Measurements from ENCODE around the gene TCHP. TPM values are rescaled to one million over a fixed set of nuclear protein-coding genes. Genes with fewer than 3 reads are reported as not detected.

The TCHP gene
- total RNA-seq, 4 donors from 2014 or later, result 17.1 to 31.6 (median 21.0) TPM

DNA sequence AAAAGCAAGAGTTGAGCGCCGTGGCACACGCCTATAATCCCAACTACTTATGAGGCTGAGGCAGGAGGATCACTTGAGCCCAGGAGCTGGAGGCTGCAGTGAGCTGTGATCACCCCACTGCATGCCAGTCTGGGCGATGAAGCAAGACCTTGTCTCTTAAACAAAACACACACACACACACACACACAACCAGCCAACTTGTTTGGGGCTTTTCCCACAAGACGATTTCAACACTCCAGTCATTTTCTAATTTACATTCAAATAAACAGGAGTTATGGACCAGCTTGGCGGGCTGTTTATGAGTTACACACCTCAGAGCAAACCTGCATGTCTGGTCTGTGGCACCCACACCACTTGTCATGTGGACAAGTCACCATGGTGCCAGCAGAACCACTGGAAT, 26.4 kb upstream of the TCHP start:
- Histone ChIP-seq H3K4me1 (peaks cover 16 to 37% (median 22%) of the 10 kb centered on the region in 4 donors), H3K27me3 (no peaks in the 10 kb centered on the region), H3K36me3 (peaks cover 4 to 13% (median 11%) of the 10 kb centered on the region in 4 donors), H3K9me3 (no peaks in the 10 kb centered on the region), H3K4me3 (no peak overlapping the region), H3K27ac (replicated peaks in 1 of 4) (no peak overlapping the region)
- DNase-seq (ENCODE audit: extremely low spot score), result no peak
- TF ChIP-seq POLR2AphosphoS5 (IDR thresholded peaks at IDR 0.05), result no peak
- WGBS, result 87% methylated on average over 6 of the region's 6 CpGs
- intact Hi-C loops (cut with DNase I), result no loop called here

DNA sequence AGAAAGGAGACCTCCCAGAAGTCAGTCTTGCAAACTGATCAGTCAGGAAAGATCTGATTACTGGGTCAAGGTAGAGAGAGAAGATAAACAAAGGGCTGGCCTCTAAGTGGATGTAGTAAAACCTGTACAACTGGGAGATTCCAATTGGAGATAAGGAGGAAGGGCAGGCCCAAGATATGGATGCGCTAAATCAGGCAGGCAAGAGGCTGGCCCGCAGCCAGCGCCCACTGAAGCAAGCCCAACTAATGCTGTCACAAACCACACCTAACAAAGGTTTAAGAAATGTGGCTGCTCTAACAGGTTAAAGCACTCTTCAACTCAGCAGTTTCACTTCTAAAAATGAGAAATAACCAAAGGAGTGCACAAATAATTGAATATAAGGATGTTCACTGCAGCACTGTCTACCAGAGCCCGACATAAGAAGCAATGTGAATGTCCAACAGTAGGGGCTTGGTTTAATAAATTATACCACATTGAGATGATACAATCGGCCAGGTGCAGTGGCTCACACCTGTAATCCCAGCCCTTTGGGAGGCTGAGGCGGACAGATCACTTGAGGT, 24.4 kb upstream of the TCHP start:
- Histone ChIP-seq H3K27ac (replicated peaks in 1 of 4) (no peak overlapping the region), H3K4me3 (no peak overlapping the region), H3K27me3 (no peaks in the 10 kb centered on the region), H3K36me3 (peaks cover 4 to 13% (median 11%) of the 10 kb centered on the region in 4 donors), H3K4me1 (peaks cover 27 to 51% (median 34%) of the 10 kb centered on the region in 4 donors), H3K9me3 (no peaks in the 10 kb centered on the region)
- DNase-seq (ENCODE audit: extremely low spot score), result no peak
- intact Hi-C loops (cut with DNase I), result no loop called here
- no peak for TF ChIP-seq POLR2A (IDR thresholded peaks at IDR 0.05; ENCODE audit: low read depth)
- TF ChIP-seq, protein P1, sequence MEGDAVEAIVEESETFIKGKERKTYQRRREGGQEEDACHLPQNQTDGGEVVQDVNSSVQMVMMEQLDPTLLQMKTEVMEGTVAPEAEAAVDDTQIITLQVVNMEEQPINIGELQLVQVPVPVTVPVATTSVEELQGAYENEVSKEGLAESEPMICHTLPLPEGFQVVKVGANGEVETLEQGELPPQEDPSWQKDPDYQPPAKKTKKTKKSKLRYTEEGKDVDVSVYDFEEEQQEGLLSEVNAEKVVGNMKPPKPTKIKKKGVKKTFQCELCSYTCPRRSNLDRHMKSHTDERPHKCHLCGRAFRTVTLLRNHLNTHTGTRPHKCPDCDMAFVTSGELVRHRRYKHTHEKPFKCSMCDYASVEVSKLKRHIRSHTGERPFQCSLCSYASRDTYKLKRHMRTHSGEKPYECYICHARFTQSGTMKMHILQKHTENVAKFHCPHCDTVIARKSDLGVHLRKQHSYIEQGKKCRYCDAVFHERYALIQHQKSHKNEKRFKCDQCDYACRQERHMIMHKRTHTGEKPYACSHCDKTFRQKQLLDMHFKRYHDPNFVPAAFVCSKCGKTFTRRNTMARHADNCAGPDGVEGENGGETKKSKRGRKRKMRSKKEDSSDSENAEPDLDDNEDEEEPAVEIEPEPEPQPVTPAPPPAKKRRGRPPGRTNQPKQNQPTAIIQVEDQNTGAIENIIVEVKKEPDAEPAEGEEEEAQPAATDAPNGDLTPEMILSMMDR (IDR thresholded peaks at IDR 0.05), result no peak
- no peak for TF ChIP-seq EP300 (IDR thresholded peaks at IDR 0.05)
- TF ChIP-seq POLR2AphosphoS5 (IDR thresholded peaks at IDR 0.05), result no peak
- 85% methylated on average over 6 of the region's 6 CpGs for WGBS

DNA sequence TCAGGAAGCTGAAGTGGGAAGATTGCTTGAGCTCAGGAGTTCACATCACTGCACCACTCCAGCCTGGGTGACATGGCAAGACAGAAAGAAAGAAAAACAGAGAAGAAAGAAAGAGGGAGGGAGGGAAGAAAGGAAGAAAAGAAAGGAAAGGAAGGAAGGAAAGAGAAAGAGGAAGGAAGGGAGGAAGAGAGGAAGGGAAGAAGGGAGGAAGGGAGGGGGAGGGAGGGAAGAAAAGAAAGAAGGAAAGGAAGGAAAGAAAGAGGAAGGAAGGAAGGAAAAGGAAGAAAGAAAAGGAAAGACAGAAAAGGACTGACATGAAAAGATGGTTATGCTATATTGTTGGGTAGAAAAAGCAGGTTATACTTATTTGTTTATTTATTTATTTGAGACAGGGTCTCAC, 23.7 kb upstream of the TCHP start:
- TF ChIP-seq POLR2A (IDR thresholded peaks at IDR 0.05; ENCODE audit: low read depth) (no peak), POLR2AphosphoS5 (IDR thresholded peaks at IDR 0.05) (no peak), EP300 (IDR thresholded peaks at IDR 0.05) (no peak)
- TF ChIP-seq, protein P1 (IDR thresholded peaks at IDR 0.05), result no peak
- H3K4me1 ChIP-seq, result peaks cover 28 to 53% (median 40%) of the 10 kb centered on the region in 4 donors
- peaks cover 4 to 13% (median 11%) of the 10 kb centered on the region in 4 donors for H3K36me3 ChIP-seq
- no peak overlapping the region for H3K4me3 ChIP-seq
- H3K27ac ChIP-seq (replicated peaks in 1 of 4), result no peak overlapping the region
- H3K9me3 ChIP-seq, result no peaks in the 10 kb centered on the region
- intact Hi-C loops (cut with DNase I), result no loop called here
- H3K27me3 ChIP-seq, result no peaks in the 10 kb centered on the region
- DNase-seq (ENCODE audit: extremely low spot score), result no peak

DNA sequence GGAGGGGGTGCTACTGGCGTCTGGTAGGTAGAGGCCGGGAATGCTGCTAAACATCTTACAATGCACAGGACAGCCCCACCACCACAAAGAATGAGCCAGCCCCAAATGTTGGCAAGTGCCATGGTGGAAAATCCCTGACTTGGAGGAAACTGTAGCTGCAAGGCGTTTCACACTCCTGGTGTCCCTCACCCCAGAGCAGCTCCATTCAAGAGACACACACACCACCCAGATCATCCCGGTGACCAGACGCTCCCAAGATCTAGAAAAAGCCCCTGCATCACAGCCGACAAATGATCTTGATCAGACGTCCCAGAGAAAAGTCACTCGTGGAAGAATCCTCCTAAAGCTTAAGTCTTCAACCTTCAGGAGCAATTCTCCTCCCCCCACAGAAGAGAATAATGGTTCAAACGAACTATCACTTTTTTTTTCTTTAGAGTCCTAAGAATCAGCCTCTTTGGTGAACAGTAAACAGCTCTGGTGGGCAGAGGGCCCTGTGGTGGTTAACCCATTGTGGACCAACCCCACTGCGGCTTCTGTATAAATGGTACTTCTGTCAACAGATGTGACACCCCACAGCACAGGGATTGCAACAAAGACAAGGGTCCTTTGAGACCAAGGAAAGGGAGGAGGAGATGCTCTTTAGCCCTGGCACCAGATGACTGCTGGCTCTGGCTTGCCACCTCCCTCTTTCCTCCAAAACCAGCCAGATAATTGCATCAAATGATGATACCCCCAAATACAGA, 22.4 kb upstream of the TCHP start:
- no peak overlapping the region for H3K27ac ChIP-seq (replicated peaks in 1 of 4)
- no peaks in the 10 kb centered on the region for H3K9me3 ChIP-seq
- peaks cover 24 to 43% (median 32%) of the 10 kb centered on the region in 4 donors for H3K4me1 ChIP-seq
- 61% methylated on average over 8 of the region's 10 CpGs for WGBS
- H3K36me3 ChIP-seq, result peaks cover 0 to 3% (median 1%) of the 10 kb centered on the region in 4 donors
- no peak overlapping the region for H3K4me3 ChIP-seq
- TF ChIP-seq, protein P1 (IDR thresholded peaks at IDR 0.05), result no peak
- no peak for TF ChIP-seq POLR2AphosphoS5 (IDR thresholded peaks at IDR 0.05)
- no peak for TF ChIP-seq EP300 (IDR thresholded peaks at IDR 0.05)
- no peaks in the 10 kb centered on the region for H3K27me3 ChIP-seq
- DNase-seq (ENCODE audit: extremely low spot score), result no peak
- intact Hi-C loops (cut with DNase I), result no loop called here

DNA sequence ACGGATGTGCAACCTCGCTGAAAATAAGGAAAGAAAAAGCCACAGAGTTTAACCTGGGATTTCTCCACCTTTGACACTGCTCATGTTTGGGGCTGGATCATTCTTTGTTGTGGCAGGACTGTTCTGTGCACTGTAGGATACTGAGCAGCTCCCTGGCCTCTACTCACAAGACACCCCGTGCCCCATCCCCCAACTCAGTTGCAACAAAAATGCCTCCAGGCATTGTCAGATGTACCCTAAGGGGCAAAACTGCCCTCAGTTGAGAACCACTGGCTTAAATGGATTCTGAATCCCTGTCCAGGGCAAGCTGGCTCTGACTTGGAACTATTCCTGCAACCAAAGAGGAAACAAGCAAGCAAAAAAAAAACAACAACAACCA, 21.8 kb upstream of the TCHP start:
- no peak overlapping the region for H3K27ac ChIP-seq (replicated peaks in 1 of 4)
- 75% methylated on average over 3 of the region's 3 CpGs for WGBS
- no peak for DNase-seq (ENCODE audit: extremely low spot score)
- TF ChIP-seq, protein P1 (IDR thresholded peaks at IDR 0.05), result no peak
- TF ChIP-seq EP300 (IDR thresholded peaks at IDR 0.05) (no peak), POLR2A (IDR thresholded peaks at IDR 0.05; ENCODE audit: low read depth) (no peak), POLR2AphosphoS5 (IDR thresholded peaks at IDR 0.05) (no peak)
- H3K27me3 ChIP-seq, result no peaks in the 10 kb centered on the region
- no peaks in the 10 kb centered on the region for H3K36me3 ChIP-seq
- no peaks in the 10 kb centered on the region for H3K9me3 ChIP-seq
- peak overlapping the region in 1 of 4 donors; percentile 92 for H3K4me3 ChIP-seq
- peaks cover 24 to 43% (median 32%) of the 10 kb centered on the region in 4 donors for H3K4me1 ChIP-seq
- intact Hi-C loops (cut with DNase I), result no loop called here
